Measurements from ENCODE around the gene EPM2AIP1. TPM values are rescaled to one million over a fixed set of nuclear protein-coding genes. Genes with fewer than 3 reads are reported as not detected.
"Not testable (repeated sequence)": the region's sequence is repeated elsewhere in the genome, so short reads cannot be mapped to it uniquely, and the experiment has no call there.

The EPM2AIP1 gene
- total and polyA plus RNA-seq, 2 donors (not counting 3 experiments of a cell fraction or from before 2014, with no cell fraction given): 5.4 to 15.1 TPM

GRCh38 chr3:36954452-36955134 lies 38.3 kb downstream of the EPM2AIP1 start:
- intact Hi-C loops (cut with micrococcal nuclease): no loop called here
- POLR2A ChIA-PET: no interaction called here
- Histone ChIP-seq H3K79me2 (ENCODE audit: control insufficient read depth, insufficient read depth, low read length) (no peaks in the 10 kb centered on the region), H3K4me2 (ENCODE audit: insufficient read depth, low read length) (no peak overlapping the region), H3K4me3 (replicated peaks in 1 of 3; ENCODE audit: insufficient read depth in 1 of 3, low read depth in 1 of 3, low read length in 3 of 3) (no peak overlapping the region), H3K9ac (replicated peaks; ENCODE audit: extremely low read depth, insufficient read depth, low read length) (no peak overlapping the region), H3K9me3 (replicated peaks; ENCODE audit: control insufficient read depth, insufficient read depth, low read length) (no peaks in the 10 kb centered on the region), H3K9me1 (replicated peaks; ENCODE audit: control insufficient read depth, extremely low read depth, insufficient read depth, low read length) (no peaks in the 10 kb centered on the region), H3K4me1 (ENCODE audit: control insufficient read depth, extremely low read depth, insufficient read depth, low read length) (no peaks in the 10 kb centered on the region), H2AFZ (ENCODE audit: low read depth, low read length) (no peak overlapping the region), H3K27ac (ENCODE audit: insufficient read depth, low read depth, low read length) (no peak overlapping the region), H3K27me3 (ENCODE audit: control insufficient read depth in 2 of 2, insufficient read depth in 2 of 2, low read length in 2 of 2) (peaks cover 3 to 5% of the 10 kb centered on the region in 2 experiments), H3K36me3 (ENCODE audit: control insufficient read depth in 2 of 2, extremely low read depth in 1 of 2, insufficient read depth in 2 of 2, low read length in 2 of 2) (no peaks in the 10 kb centered on the region), H4K20me1 (replicated peaks; ENCODE audit: control insufficient read depth, extremely low read depth, insufficient read depth, low read length) (no peaks in the 10 kb centered on the region)
- no peak for FAIRE-seq
- CTCF ChIA-PET: interaction anchor here (1.0 to 1.2 kb wide), 2 partner anchors 38 to 86 kb away, joined by 3 read pairs; partner anchors contain the start of gene EPM2AIP1
- TF ChIP-seq POLR2AphosphoS5 (IDR thresholded peaks at IDR 0.05; ENCODE audit: insufficient read depth, low read depth, low read length) (no peak), FOS (IDR thresholded peaks at IDR 0.05; ENCODE audit: borderline replicate concordance, insufficient read depth, low read length) (no peak), POLR2A (IDR thresholded peaks at IDR 0.05; ENCODE audit: low read depth, low read length) (no peak), EZH2 (IDR thresholded peaks at IDR 0.05; ENCODE audit: borderline replicate concordance, low read depth, low read length, severe bottlenecking) (no peak)
- BruUV-seq (replicated peaks): no TSS peak
- DNase-seq (ENCODE audit: low read depth, low spot score): no peak
- dilution Hi-C loops (cut with MboI; ENCODE audit: extremely low pct_ligation_motif_present, low sequenced_read_pairs): no loop called here

GRCh38 chr3:36947814-36948213 lies 45.1 kb downstream of the EPM2AIP1 start:
- H3K4me2 ChIP-seq (ENCODE audit: insufficient read depth, low read length); H2AFZ ChIP-seq (ENCODE audit: low read depth, low read length); H3K27ac ChIP-seq (ENCODE audit: insufficient read depth, low read depth, low read length); BruUV-seq (replicated peaks); H3K9me3 ChIP-seq (replicated peaks; ENCODE audit: control insufficient read depth, insufficient read depth, low read length); H3K27me3 ChIP-seq (ENCODE audit: control insufficient read depth in 2 of 2, insufficient read depth in 2 of 2, low read length in 2 of 2); DNase-seq (ENCODE audit: low read depth, low spot score); H3K79me2 ChIP-seq (ENCODE audit: control insufficient read depth, insufficient read depth, low read length); H3K9ac ChIP-seq (replicated peaks; ENCODE audit: extremely low read depth, insufficient read depth, low read length); H3K9me1 ChIP-seq (replicated peaks; ENCODE audit: control insufficient read depth, extremely low read depth, insufficient read depth, low read length); H3K36me3 ChIP-seq (ENCODE audit: control insufficient read depth in 2 of 2, extremely low read depth in 1 of 2, insufficient read depth in 2 of 2, low read length in 2 of 2); dilution Hi-C loops (cut with MboI; ENCODE audit: extremely low pct_ligation_motif_present, low sequenced_read_pairs); H4K20me1 ChIP-seq (replicated peaks; ENCODE audit: control insufficient read depth, extremely low read depth, insufficient read depth, low read length); POLR2A ChIA-PET; H3K4me3 ChIP-seq (replicated peaks in 1 of 3; ENCODE audit: insufficient read depth in 1 of 3, low read depth in 1 of 3, low read length in 3 of 3); FAIRE-seq; intact Hi-C loops (cut with micrococcal nuclease): not testable (repeated sequence)
- CTCF ChIA-PET: interaction anchor here (1.0 to 1.9 kb wide), 3 partner anchors 11 to 40 kb away, joined by 4 to 25 read pairs (median 5); no protein-coding TSS in a partner anchor
- peaks cover 12% of the 10 kb centered on the region for H3K4me1 ChIP-seq (ENCODE audit: control insufficient read depth, extremely low read depth, insufficient read depth, low read length)
